GM18519 (cell line): ENCODE results near the gene R3HCC1L.

Experiments
- ATAC-seq: cut with Tn5 transposase; IDR thresholded peaks from one replicate; pipeline ENCODE4 v1.9.1; 2021; ENCODE audit warnings: mild to moderate bottlenecking, moderate library complexity; ENCODE audit not compliant: unreplicated experiment, low FRiP score

R3HCC1L gene

GRCh38 chr10:98257198-98257597 is 122.7 kb downstream of the R3HCC1L start:
- ATAC-seq: no peak

DNA sequence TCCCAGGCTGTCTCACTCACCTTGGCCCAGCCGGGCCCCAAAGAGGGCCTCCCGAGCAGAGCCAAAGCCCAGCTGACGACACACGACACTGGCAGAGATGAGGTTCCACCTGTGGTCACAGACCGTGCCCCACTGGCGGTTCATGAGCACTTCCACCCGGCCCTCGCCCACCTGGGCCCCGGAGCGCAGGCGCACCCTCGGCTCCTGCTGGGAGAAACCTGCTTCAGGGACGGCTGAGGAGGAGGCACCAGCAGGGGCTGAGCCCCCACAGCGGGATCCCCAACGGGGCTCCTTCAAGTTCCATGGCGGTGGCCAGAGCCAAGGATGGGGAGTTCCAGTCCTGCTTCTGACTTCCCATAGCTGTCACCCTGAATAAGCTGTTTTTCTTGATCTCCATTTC is 123.5 kb downstream of the R3HCC1L start:
- ATAC-seq: no peak

DNA sequence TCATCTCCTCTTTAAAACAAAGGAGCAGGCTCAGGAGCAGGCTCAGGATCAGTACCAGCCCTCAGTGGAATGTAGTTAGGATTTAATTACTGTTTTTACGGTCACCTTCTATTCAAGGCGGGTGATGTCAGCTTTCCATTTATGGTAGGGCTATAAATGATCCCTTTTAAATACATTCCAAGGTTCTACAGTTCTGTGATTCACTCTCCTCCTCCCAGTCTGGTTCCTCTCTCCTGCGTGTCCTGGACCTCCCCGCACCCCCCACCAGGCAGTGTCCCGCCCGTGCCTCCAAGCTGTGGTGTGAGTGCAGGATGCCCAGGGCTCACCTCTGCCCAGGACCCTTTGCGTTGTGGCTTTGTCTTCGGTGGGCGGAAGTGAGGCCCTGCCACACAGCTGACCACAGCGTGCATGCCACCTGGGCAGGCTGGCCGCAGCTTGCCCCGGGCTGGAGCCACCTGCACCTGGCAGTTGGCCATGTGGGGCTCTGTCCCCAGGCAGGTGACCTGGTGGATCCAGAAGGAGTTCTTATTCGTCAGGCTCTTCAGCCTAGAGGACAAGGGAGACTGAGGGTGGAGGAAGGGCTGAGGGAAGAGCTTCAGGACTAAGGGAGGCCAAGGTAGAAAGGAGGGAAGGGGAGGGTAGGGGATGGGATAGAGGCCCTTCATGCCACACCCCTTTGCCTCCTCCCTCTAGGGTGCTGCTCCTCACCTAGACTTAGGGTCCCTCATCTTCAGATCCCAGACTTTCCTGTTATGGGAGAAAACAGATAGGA is 124.4 kb downstream of the R3HCC1L start:
- ATAC-seq: no peak

- no peak for ATAC-seq
Measured at GRCh38 chr10:98259606-98260315, 125.3 kb downstream of the R3HCC1L start.

GRCh38 chr10:98260350-98260749 is 125.9 kb downstream of the R3HCC1L start:
- no peak for ATAC-seq

- ATAC-seq: no peak
Measured at GRCh38 chr10:98260752-98261151, 126.3 kb downstream of the R3HCC1L start.

DNA sequence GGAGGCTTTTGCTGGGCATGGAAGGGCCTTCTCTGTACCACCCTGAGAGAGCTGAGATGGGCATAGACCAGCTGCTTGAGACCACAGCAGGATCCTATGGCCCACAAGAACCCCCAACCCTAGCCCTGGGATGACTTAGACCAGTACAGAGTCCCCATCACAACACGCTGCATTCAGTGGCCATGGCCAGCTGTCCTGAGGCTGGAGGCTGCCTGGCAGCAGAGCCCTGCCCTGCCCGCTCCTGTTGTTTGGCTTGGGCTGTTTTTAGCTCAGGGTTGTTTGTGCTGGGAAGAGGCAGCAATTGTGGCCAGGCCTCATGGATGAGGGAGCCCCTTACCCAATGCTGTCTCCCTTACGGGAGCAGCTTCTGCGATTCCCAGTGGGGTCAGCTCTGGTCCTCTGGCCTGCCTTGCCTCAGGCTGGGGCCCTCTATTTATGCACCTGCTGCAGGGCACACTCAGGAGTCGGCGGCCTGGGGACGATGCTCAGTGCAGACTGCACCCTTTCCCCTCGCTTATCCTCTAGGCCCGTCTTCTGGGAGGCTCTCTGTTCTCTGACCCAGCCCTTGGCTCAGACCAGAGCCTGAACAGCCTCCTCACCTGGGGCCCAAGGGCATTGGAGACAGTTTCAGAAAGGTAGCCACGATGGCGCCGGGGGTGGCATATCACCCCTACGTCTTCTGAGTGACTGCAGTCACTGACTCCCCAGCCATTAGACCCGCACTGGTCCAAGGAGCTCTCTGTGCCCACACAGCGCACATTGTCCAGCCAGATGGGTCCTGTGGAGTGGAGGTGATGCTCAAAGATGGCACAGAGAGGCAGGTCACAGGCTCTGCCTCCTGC is 127.2 kb downstream of the R3HCC1L start:
- no peak for ATAC-seq

GRCh38 chr10:98262571-98262970 is 128.1 kb downstream of the R3HCC1L start:
- no peak for ATAC-seq

GRCh38 chr10:98263088-98263487 is 128.6 kb downstream of the R3HCC1L start:
- no peak for ATAC-seq

- ATAC-seq: no peak
Measured at GRCh38 chr10:98264378-98265065, 130.1 kb downstream of the R3HCC1L start.

- ATAC-seq: no peak
Measured at GRCh38 chr10:98265403-98266378, 131.2 kb downstream of the R3HCC1L start.

GRCh38 chr10:98266647-98267046 is 132.2 kb downstream of the R3HCC1L start:
- ATAC-seq: no peak

DNA sequence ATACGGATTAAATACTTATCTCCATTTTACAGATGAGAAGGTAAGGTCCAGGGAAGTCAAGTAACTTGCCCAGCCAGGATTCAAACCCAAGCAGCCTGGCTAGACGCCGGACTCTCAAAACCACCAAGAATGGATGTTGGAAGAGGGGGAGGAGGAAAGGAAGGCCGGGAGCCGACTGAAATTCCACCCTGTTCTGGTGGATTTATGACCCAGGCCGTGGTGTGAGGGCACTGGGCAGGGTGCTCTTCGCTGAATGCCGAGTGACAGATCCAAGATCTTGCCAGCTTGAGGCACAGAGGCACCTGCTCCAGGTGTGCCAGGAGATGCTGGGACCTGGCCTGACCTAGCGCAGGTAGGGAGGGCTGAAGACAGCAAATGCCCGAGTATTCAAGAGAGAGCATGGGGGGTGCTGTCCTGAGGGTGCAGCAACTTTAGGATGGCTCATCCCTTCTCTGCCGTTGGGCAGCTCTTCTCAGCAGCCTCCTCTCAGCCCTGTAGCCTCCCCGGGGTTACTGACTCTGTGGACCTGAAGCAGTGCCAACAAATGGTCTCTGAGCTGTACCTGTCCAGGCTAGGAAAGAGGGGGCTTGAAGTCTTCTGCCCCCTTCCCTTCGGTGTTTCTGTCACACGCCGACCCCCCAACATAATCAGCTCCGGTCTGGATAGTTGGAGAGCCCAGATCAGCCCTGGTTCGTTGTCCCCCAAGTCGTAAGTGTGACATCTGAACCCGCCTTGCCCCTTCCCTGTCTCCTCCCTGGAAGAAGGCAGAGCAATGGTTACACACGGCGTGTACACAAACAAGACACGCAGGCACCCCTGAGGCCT is 132.8 kb downstream of the R3HCC1L start:
- no peak for ATAC-seq

DNA sequence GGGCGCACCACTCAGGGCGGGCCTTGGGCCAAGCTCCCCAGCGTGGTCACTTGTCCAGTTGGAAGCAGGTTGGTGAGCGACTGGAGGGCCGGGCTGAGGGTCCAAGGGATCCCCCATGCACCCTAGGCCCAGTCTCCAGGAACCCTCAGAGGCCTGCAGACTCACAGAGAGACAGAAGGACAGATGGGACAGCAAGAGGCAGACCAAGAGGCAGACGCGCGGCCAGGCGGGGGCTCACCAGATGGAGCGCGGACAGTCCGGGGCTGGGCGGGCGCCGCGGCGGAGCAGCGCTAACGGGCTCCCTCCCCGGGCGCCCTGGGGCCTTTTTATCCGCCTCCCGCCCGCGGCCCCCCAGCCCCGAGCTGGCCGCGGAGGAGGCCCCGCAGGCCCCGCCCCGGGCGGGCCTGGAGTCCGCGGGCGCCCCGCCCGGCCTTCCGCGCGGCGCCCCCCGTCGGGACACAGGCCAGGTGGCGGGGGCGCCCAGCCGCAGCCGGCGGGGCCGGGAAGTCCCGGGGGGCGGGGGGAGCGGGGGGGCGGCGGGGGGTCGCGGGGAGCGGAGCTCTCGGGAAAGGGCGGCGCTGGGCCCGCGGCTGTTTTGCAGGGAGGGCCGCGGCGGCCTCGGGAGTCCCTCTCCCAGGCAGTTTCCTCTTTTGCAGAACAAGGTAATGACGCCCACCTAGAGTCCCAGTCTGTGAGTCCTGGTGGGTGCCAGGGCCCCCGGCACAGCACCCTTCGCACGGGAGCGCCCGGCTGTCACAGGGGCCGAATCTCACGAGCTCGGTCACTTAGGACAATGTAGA is 133.6 kb downstream of the R3HCC1L start, which contains the start of gene LOXL4:
LOXL4 (minus strand) TSS at position 301 of the 800 bp plus-strand sequence. CDS start 5,175 bp downstream, outside the sequence.
- ATAC-seq: no peak

GRCh38 chr10:98268694-98269431 is 134.4 kb downstream of the R3HCC1L start:
- ATAC-seq: no peak

DNA sequence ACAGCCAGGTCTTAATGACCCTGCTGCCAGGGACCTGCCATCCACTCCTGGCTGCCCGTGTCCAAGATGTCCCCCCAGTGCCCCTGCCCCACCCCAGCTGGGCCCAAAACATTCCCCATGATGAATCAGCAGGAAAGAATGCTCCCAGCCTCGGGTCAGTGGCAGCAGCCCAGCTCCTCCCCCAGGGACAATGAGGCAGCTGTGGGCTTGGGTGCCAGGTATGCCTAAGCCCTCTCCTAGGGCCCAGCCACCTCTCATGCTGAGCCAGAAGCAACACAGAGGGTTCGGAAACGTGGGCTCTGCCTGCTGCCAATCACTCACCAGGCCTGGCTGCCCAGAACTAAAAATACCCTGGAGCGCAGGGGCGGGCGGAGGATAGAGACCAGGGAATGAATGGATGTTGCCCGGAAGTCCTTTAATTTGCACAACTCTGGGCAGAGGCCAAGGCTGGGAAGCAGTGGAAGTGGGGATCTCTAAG is 135.0 kb downstream of the R3HCC1L start:
- no peak for ATAC-seq
